ENCODE results near the gene RGS7BP. TPM values are rescaled to one million over a fixed set of nuclear protein-coding genes. Genes with fewer than 3 reads are reported as not detected.

RGS7BP gene
- total and polyA plus RNA-seq, 4 donors = 0.47 to 1.9 (median 1.1) TPM

DNA sequence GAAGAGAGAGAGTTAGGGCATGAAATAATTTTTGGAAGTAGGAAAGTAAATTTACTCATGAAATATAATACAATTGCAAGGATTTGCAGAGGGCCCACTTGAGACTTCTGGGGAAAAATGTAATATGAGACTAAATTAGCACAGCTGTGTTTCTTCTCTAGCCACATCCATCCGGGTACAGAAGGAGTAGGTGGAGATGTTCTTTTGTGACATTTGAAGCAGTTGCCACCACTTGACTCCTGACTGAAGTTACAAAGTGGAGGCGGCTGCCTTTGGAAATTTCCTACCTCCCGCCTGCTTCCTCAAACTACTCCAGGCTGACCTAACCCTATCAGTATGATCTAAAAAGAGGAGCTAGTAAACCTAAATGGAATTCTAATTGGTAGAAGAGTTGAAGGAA is 126.4 kb downstream of the RGS7BP start:
- no peak for DNase-seq (ENCODE audit: low spot score)
- Histone ChIP-seq H3K4me1 (ENCODE audit: control insufficient read depth in 4 of 4, insufficient read depth in 4 of 4, low read length in 3 of 4) (no peaks in the 10 kb centered on the region), H3K27ac (ENCODE audit: low read depth in 1 of 2, low read length in 2 of 2) (no peak overlapping the region), H3K4me3 (ENCODE audit: low read depth in 1 of 3, low read length in 3 of 3) (no peak overlapping the region), H3K9me3 (ENCODE audit: control insufficient read depth in 4 of 4, low read length in 3 of 4) (no peaks in the 10 kb centered on the region), H3K36me3 (ENCODE audit: control insufficient read depth in 4 of 4, insufficient read depth in 3 of 4, low read depth in 1 of 4, low read length in 3 of 4) (no peaks in the 10 kb centered on the region), H3K27me3 (ENCODE audit: control insufficient read depth in 4 of 4, insufficient read depth in 4 of 4, low read length in 3 of 4) (peaks cover 0 to 3% (median 0%) of the 10 kb centered on the region in 4 donors), H3K9ac (ENCODE audit: low read depth in 1 of 2, low read length in 2 of 2) (no peak overlapping the region)
- TF ChIP-seq RXRA (IDR thresholded peaks at IDR 0.05) (no peak), FOXA2 (IDR thresholded peaks at IDR 0.05) (no peak), YY1 (IDR thresholded peaks at IDR 0.05) (no peak), FOXA1 (IDR thresholded peaks at IDR 0.05) (no peak), RAD21 (IDR thresholded peaks at IDR 0.05) (no peak), HNF4A (conservative IDR thresholded peaks at IDR 0.05) (no peak), EGR1 (IDR thresholded peaks at IDR 0.05; ENCODE audit: low read depth in 2 of 2) (no peak), SP1 (IDR thresholded peaks at IDR 0.05) (no peak), HNF4G (IDR thresholded peaks at IDR 0.05) (no peak), JUND (IDR thresholded peaks at IDR 0.05) (no peak), GABPA (IDR thresholded peaks at IDR 0.05 in 1 of 2, conservative IDR thresholded peaks at IDR 0.05 in 1 of 2) (no peak), NR2F2 (IDR thresholded peaks at IDR 0.05) (no peak), TAF1 (conservative IDR thresholded peaks at IDR 0.05) (no peak)
- TF ChIP-seq, protein P1, sequence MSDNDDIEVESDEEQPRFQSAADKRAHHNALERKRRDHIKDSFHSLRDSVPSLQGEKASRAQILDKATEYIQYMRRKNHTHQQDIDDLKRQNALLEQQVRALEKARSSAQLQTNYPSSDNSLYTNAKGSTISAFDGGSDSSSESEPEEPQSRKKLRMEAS (IDR thresholded peaks at IDR 0.05) = no peak
- TF ChIP-seq, protein P2, sequence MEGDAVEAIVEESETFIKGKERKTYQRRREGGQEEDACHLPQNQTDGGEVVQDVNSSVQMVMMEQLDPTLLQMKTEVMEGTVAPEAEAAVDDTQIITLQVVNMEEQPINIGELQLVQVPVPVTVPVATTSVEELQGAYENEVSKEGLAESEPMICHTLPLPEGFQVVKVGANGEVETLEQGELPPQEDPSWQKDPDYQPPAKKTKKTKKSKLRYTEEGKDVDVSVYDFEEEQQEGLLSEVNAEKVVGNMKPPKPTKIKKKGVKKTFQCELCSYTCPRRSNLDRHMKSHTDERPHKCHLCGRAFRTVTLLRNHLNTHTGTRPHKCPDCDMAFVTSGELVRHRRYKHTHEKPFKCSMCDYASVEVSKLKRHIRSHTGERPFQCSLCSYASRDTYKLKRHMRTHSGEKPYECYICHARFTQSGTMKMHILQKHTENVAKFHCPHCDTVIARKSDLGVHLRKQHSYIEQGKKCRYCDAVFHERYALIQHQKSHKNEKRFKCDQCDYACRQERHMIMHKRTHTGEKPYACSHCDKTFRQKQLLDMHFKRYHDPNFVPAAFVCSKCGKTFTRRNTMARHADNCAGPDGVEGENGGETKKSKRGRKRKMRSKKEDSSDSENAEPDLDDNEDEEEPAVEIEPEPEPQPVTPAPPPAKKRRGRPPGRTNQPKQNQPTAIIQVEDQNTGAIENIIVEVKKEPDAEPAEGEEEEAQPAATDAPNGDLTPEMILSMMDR (IDR thresholded peaks at IDR 0.05; ENCODE audit: low read depth, low read length, missing input control) = no peak
- TF ChIP-seq, protein P3, sequence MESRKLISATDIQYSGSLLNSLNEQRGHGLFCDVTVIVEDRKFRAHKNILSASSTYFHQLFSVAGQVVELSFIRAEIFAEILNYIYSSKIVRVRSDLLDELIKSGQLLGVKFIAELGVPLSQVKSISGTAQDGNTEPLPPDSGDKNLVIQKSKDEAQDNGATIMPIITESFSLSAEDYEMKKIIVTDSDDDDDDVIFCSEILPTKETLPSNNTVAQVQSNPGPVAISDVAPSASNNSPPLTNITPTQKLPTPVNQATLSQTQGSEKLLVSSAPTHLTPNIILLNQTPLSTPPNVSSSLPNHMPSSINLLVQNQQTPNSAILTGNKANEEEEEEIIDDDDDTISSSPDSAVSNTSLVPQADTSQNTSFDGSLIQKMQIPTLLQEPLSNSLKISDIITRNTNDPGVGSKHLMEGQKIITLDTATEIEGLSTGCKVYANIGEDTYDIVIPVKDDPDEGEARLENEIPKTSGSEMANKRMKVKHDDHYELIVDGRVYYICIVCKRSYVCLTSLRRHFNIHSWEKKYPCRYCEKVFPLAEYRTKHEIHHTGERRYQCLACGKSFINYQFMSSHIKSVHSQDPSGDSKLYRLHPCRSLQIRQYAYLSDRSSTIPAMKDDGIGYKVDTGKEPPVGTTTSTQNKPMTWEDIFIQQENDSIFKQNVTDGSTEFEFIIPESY (IDR thresholded peaks at IDR 0.05) = no peak
- TF ChIP-seq, protein P4, sequence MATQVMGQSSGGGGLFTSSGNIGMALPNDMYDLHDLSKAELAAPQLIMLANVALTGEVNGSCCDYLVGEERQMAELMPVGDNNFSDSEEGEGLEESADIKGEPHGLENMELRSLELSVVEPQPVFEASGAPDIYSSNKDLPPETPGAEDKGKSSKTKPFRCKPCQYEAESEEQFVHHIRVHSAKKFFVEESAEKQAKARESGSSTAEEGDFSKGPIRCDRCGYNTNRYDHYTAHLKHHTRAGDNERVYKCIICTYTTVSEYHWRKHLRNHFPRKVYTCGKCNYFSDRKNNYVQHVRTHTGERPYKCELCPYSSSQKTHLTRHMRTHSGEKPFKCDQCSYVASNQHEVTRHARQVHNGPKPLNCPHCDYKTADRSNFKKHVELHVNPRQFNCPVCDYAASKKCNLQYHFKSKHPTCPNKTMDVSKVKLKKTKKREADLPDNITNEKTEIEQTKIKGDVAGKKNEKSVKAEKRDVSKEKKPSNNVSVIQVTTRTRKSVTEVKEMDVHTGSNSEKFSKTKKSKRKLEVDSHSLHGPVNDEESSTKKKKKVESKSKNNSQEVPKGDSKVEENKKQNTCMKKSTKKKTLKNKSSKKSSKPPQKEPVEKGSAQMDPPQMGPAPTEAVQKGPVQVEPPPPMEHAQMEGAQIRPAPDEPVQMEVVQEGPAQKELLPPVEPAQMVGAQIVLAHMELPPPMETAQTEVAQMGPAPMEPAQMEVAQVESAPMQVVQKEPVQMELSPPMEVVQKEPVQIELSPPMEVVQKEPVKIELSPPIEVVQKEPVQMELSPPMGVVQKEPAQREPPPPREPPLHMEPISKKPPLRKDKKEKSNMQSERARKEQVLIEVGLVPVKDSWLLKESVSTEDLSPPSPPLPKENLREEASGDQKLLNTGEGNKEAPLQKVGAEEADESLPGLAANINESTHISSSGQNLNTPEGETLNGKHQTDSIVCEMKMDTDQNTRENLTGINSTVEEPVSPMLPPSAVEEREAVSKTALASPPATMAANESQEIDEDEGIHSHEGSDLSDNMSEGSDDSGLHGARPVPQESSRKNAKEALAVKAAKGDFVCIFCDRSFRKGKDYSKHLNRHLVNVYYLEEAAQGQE (IDR thresholded peaks at IDR 0.05) = no peak
- TF ChIP-seq, protein P5, sequence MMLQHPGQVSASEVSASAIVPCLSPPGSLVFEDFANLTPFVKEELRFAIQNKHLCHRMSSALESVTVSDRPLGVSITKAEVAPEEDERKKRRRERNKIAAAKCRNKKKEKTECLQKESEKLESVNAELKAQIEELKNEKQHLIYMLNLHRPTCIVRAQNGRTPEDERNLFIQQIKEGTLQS (IDR thresholded peaks at IDR 0.05) = no peak
- WGBS = 58% methylated on average over 3 of the region's 3 CpGs
